Ecto neural progenitor cell (in vitro differentiated cells): Measurements from ENCODE around the gene FAM81A.
"Not testable (repeated sequence)": the region's sequence is repeated elsewhere in the genome, so short reads cannot be mapped to it uniquely, and the experiment has no call there.

Source experiments
- DNase-seq: peaks from one replicate; pipeline ENCODE4 v3.0.0-alpha.2; 2018; ENCODE audit warnings: low spot score

FAM81A gene

GRCh38 chr15:59428898-59429297 is 9.1 kb upstream of the FAM81A start:
- not testable (repeated sequence) for DNase-seq

DNA sequence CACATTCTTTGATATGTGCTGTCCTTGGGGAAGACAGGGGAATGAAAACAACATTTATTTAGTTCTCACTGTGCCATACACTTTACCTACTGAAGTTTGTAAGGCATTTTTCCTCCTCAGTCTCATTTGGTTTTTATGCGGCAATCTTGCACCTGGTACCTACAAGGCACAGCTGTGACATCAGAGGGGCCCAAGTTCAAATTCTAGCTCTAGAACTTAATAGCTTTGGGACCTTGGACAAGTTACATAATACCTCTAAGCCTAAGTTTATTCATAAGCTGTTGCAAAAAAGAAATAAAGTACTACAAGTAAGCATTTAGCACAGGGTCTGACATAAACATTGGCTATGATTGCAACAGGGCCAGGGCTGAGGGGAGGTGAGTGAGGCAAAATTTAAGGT is 5.6 kb upstream of the FAM81A start:
- DNase-seq: no peak

GRCh38 chr15:59434481-59434880 is 3.5 kb upstream of the FAM81A start:
- no peak for DNase-seq

DNA sequence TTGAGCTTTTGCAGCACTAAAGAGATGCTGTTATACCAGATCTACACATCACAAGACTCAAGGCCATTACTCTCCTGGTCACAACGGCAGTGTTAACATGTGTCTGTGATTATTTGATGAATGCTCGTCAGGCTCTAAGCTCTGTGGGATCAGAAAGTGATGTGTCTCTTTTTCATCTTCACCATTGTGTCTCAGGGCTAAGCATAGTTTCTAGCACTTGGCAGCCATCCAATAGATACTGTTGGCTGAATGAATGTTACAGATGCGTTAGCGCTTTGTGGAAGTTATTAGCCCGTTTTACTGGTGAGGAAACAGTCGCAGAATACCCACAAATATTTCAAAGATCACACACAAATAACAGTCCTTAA is 1.2 kb upstream of the FAM81A start:
- no peak for DNase-seq

GRCh38 chr15:59437142-59437816 is 707 bp upstream of the FAM81A start:
- no peak for DNase-seq

GRCh38 chr15:59438625-59439290 is 772 bp downstream of the FAM81A start:
- no peak for DNase-seq

GRCh38 chr15:59439576-59439975 is 1.6 kb downstream of the FAM81A start:
- DNase-seq: no peak

DNA sequence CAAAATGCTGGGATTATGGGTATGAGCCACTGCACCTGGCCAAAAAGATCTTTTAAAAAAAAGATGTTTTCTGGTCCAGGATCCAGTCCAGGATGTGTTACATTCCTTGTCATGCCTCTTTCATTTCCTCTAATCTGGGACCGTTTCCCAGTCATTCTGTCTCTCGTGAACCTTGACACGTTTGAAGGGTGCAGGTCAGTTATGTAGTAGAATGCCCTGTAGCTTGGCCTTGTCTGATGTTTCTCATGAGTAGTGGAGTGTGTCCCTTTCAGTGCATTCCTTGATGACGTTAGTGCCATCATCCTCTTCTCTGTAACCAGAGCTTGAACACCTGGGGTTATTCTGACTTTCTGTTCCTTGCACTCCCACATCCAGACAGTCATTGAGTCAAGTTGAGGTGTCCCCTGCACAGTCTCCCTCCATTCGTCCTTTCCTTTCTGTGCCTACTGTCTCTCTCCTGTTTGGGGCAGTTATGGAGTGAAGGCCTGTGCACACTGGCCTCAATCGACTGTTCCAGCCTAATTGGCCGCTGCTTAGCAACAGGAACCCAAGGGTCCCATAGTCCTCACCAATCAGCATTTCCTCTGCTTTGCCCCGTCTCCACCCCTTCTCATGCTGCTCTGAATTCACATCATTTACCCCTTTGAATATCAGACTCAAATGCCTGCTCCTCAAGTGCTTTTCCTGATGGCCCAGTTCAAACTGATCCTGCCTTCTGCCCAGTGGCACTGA is 5.5 kb downstream of the FAM81A start:
- DNase-seq: no peak

GRCh38 chr15:59444081-59444835 is 6.3 kb downstream of the FAM81A start:
- DNase-seq: no peak

GRCh38 chr15:59444980-59445545 is 7.1 kb downstream of the FAM81A start:
- no peak for DNase-seq

DNA sequence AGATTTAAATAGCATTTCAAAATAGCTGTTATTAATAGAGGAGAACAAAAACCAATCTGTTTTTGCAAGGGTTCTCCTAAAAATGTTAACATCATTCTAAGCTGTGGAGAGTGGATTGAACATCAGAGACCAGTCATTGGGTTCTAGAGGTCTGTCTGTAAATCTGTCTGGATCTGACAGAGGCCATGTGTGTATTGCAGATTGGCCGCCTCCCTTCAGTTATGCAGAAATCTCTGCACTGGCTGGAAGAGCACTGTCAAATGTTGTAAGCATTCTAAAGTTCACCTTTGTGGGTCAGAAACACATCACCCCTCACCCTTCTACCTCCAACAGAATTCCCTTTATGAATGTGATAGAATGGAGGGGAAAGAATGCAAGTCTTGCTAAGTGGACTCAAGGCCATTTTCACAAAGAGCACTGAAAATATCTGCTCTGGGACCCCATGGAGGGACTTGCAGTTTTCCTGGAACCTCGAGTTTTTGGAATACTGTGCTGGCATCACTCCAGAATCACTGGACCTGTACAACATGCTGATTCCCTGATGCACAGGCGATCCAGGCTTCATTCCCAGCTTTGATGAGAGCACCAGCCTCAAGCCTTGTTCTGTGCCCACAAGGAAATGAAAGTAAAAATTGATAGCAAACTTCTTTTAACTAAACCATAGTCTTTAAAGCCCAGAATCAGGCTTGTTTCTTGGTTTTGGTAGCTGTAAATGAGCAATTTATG is 8.4 kb downstream of the FAM81A start:
- no peak for DNase-seq

- DNase-seq: no peak
Observed at GRCh38 chr15:59447367-59447766, 9.4 kb downstream of the FAM81A start.

DNA sequence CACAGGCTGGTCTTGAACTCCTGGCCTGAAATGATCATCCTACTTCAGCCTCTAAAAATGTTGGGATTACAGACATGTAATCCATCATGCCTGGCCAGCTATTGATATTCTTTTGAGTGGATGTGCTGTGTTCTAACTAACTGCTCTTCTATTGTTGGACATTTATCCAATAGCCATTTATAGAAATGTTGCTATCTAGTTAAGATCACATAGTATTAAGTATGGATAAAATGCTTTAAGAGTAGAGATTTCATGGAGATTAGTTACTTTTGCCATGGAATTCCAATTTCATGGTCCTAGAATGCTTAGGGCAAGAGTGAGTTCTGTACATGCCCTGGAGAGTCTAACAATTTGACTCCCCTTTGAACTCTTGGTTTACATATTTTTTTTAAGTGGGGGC is 10.9 kb downstream of the FAM81A start:
- DNase-seq: no peak

DNA sequence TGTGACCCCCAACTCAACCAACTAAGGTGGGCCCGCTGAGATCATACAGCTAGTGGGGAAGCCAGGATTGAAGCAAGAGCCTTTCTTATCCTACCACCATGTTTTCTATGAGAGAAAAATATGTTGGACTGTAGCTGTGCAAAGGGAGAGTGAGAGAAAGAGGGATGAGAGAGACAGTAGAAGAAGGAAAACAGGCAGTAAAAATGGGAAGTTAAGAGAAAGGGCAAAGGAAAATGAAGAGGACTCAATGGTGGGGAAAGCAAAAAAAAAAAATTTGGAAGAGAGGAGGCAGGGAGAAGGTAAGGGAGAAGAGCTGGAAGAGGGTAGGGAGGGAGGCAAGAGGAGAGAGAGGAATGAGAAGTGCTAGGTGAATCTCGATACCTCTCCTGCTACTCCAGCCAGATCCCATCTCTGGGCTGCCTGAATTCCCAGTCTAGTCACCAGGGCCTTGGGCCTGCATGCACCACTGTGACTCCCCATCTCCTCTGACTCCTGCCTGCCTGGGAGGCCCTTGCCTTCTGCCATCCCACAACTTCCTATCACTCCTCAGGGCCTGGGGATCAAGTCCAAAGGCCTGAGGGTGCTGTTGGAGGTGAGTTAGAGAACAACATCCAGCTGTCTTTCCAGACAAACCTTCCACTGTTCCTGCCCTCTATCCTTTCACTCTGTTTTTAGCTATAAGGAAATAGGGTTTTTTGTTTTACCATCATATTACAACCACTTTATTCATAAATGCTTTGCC is 15.7 kb downstream of the FAM81A start:
- no peak for DNase-seq

DNA sequence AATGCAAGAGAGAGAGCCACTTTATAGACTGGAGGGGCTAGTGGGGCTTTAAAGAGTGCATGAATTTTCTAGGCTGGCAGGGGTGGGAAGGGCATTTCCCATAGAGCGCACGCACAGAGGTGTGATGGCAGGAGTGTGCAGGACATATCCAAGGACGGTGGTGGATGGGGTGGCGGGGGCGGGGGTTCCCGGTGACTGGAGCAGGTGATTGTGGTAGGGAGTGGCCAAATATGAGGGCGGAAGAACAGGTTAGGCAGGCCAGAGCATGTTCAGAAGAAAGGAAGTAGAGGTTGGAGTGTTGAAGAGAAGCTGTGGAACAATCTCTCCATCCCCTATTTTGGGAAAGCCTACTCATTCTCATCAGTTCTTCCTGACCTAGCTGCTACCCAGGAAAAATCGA is 18.1 kb downstream of the FAM81A start:
- DNase-seq: no peak

DNA sequence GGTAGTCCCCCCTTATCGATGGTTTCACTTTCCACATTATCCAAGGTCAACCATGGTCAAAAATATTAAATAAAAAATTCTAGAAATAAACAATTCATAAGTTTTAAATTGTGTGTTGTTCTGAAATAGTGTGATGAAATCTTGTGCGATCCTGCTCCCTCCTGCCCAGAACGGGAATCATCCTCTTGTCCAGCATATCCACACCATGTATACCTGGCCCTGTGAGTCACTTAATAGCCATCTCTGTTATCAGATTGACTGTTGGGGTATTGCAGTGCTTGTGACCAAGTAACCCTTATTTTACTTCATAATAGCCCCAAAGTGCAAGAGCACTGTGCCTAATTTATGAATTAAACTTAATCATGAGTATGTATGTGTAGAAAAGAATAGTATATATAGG is 19.1 kb downstream of the FAM81A start:
- DNase-seq: no peak

DNA sequence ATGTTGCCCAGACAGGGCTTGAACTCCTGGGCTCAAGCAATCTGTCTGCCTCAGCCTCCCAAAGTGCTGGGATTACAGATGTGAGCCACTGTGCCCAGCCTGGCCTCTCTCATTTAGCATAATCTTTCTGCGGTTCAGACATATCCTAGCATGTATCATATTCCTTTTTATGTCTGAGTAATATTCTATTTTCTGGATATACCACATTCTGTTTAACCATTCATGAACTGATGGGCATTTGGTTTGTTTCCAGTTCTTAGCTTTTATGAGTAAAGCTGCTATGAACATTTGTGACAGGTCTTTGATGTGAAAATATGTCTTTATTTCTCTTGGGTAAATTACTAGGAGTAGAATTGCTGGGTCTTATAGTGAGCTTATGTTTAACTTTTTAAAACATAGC is 23.5 kb downstream of the FAM81A start:
- DNase-seq: no peak

GRCh38 chr15:59473226-59473625 is 35.2 kb downstream of the FAM81A start:
- DNase-seq: no peak

GRCh38 chr15:59475161-59475560 is 37.2 kb downstream of the FAM81A start:
- DNase-seq: not testable (repeated sequence)

GRCh38 chr15:59484399-59484798 is 46.4 kb downstream of the FAM81A start:
- DNase-seq: no peak

DNA sequence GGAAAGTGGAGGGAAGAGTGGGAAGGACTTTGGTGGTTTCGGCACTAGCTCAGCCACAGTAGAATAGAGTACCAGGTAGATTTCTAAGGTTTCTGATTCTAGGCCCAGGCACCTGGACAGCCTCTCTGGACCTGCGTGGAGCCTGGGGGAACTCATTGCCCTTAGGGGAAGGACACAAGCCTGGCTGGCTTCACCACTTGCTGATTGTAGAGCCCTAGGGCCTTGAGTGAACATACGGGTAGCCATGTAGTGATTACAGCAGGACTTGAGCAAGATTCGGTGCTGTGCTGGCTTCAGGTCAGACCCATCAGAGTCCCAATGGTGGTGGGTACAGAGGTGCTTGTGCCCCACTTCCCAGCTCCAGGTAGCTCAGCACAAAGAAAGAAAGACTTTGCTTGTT is 47.0 kb downstream of the FAM81A start:
- DNase-seq: no peak
